ENCODE results near the gene GAB1.

DNA sequence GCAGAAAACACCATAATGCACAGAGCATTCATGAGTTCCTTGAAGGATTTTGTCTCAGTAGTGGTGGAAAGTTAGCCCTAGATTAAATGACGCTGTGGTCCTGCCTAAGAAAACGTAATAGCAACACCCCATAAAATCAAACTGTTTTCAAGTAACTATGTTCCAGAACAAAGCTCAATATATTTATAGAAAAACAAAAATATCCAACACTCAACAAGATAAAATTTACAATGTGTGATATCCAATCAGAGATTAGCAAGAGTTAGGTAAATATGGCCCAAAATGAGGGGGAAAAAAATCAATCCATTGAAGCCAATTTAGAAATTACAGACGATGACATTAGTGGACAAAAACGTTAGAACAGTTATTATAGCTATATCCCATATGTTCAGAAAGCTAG lies 9.9 kb upstream of the GAB1 start:
- TF ChIP-seq POLR2AphosphoS5 (IDR thresholded peaks at IDR 0.05; ENCODE audit: borderline replicate concordance, low read depth, low read length) = no peak
- TF ChIP-seq EZH2 (IDR thresholded peaks at IDR 0.05) = no peak
